NCI-H460 (cell line): ENCODE data around the gene SH2D5. TPM values are rescaled to one million over a fixed set of nuclear protein-coding genes. Genes with fewer than 3 reads are reported as not detected.

Source experiments
- DNase-seq: peaks from one replicate; pipeline ENCODE4 v3.0.0-alpha.2; 2016; ENCODE audit warnings: low read depth; ENCODE audit errors: extremely low read depth
- polyA plus RNA-seq: library from polyadenylated mRNA; depleted of rRNA; stranded (reverse); fragments of >200 nt; gene quantifications from 2 replicates; pipeline ENCODE4 v1.2.3, GENCODE V29; 2014; cell fraction: nucleus; rRNA removed
- total RNA-seq: library from RNA; depleted of rRNA; stranded (reverse); fragments of >200 nt; shearing (Covaris generic); gene quantifications from 2 replicates; pipeline ENCODE4 v1.2.3, GENCODE V29; 2014; rRNA removed

SH2D5 gene
- total RNA-seq = 0.87 and 0.92 TPM in 2 replicates
- 1.8 and 2.9 TPM in 2 replicates for polyA plus RNA-seq

DNA sequence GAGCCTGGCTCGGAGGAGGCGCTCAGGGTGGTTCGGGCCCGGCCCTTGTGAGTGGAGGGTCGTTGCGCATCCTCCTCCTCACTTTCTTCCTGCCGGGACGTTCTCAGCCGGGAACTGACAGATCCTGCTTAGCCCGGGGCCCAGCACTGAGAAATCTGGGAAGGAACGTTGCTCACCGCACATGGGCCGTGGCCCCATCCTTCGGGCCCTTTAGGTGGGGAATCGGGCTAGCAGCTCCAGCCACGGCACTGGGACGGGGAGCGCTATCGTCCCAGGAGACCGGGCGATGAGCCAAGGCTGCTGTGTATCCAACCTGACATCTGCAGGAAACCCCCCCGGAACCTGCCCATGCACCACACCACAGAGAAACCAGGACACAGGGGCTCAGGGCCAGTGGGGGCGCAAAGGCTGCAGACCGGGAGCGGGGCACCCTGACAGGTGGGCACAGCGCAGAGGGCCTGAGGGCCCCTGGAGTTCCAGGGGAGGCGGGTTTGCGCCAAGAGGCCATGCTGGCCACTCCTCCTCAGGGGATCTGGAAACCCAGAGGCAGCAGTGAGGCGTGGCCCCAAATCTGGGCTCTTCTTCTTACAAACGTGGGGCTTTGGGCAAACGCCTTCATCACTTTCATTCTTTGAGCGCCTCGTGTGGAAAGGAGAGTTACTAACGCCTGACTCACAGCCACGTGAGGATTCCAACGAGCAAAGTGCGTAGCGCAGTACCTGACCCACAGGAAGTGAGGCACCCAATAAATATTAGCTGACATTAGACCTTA, at the start of gene SH2D5:
Gene SH2D5 (minus strand): TSS at position 116 of the 772 bp plus-strand sequence. CDS start 4,659 bp downstream, outside the sequence.
- DNase-seq = peak; percentile 80

DNA sequence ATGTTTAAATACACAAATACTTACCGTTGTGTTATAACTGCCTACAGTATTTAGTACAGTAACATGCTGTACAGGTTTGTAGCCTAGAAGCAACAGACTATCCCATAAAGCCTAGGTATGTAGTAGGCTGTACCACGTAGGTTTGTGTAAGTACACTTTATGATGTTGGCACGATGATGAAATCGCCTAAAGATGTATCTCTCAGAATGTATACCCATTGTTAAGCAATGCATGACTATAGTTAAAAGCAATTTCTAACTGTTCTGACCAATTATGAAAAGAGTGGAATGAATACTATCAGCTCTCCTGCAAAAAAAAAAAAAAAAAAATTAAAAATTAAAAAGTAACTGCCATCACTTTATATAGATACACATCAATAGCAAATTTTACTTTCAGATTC, 43.2 kb upstream of the SH2D5 start:
- DNase-seq = no peak

DNA sequence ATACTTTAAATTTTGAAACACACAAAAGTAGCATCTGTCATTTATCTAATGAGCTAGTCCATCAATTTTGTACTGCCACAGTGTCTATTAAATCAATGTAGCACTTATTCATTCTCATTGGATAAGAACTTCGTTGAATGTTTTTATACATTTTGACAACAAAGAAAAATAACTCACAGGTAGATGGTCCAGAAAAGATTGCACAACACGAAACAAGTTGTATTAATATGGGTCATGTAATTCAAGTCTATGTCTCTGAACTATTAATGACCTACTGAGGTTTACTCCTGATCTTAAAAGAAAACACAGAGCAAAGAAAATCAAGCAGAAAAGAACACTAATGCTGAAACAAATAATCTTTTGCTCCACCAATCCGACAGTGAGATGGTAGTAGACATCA, 39.3 kb upstream of the SH2D5 start:
- DNase-seq = no peak

DNA sequence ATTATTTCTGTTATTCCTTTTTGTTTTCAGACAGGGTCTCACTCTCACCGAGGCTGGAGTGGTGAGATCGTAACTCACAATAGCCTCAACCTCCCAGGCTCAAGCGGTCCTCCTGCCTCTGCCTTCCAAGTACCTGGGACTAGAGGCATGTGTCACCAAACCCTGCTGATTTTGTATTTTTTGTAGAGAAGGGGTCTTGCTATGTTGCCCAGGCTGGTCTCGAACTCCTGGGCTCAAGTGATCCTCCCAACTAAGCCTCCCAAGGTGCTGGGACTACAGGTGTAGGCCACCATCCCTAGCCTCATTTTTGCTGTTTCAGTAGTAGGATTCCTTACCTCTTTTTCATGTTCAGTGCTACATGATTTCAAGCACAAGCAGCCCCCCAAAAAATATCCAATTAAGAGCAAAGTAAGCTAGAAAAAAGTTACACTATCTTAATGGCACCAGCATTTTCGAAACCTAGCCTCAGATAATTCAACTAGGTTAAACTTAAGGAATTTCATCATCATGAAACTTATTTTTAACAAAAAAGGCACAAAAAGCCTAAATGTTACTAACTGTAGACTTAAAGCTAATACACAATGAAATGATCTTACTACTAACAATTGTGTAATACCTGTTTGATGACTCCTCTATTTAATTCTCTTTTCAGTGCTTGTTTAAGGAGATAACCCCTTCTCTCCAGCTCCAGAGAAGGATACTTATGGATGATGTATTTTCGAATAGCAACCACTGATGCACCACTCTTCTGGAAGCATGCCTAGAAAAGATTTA, 38.0 kb upstream of the SH2D5 start:
- DNase-seq = no peak

DNA sequence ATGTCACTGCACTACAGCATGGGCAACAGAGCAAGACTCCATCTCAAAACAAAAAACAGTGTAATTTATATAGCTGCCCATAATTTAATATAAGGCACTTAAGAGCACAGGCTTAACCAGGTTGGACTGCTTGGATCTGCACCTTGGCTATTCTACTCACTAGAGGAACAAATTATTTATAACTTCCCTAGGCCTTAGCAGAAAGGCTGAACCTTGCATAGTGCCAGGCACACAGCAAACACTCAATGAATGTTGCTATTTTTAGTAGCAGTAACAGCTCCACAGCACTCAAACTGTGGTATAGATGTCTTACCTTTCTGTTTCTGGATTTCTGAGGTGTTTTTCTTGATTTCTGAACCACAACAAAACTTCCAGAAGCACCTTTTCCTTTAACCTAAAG, 34.8 kb upstream of the SH2D5 start:
- DNase-seq = no peak

DNA sequence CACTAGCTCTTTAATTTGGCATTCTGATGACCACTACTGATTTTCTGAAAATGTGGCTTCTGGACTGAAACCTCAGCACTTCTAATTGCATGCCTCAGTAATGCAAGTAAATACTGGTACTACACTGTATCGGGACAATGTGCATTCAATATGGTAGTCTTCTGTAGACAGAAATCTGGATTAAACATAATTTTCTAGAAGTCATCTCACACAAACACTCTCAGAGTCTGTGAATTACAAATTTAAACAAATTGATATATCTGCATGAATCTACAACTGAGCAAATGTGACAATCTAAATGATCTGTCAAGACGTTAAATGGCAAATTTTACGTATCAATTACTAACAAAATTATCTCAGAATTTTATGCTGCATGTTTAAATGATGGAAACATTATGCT, 30.9 kb upstream of the SH2D5 start:
- no peak for DNase-seq

DNA sequence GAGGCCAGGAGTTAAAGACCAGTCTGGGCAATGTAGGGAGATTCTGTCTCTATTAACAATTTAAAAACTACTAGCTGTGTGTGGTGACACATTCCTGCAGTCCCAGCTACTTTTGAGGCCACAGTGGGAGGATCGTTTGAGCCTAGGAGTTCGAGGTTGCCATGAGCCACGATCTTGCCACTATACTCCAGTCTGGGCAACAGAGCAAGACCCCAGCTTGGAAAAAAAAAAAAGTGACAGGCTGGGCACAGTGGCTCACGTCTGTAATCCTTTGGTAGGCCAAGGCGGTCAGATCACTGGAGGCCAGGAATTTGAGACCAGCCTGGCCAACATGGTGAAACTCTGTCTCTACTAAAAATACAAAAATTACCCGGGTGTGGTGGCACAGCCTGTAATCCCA, 27.8 kb upstream of the SH2D5 start:
- no peak for DNase-seq

DNA sequence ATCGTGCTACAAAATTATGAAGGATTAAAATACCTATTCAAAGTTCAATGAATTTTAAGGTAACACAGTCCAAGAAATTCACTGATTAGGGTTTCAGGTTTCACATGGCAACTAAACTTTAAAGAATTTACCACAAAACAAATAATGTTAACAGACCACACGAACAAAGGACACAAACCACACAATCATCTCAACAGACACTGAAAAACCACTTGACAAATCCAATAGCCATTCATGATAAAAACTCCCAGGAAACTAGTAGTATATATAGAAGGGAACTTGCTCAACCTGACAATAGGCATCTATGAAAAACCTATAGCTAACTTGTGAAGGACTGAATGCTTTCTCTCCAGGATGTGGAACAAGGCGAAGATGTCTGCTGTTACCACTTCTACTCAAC, 21.1 kb upstream of the SH2D5 start:
- DNase-seq = no peak

DNA sequence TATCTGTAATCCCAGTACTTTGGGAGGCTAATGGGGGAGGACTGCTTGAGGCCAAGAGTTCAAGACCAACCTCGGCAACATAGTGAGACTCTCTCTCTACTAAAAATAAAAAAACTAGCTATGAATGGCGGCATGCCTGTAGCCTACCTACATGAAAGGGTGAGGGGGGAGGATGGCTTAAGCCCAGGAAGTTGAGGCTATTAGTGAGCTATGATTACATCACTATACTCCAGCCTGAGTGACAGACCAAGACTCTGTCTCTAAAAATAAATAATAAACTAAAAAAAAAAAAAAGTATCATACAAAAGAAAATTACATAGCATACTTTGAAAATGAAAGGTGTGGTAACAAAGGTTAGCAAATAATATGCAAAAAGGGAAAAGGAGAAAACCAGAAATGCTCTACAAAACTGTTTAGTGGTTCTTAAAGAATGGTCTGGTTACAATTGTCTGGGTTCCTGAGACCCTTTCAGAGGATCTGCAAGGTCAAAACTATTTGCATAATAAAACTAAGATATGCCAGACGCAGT, 19.0 kb upstream of the SH2D5 start:
- no peak for DNase-seq

DNA sequence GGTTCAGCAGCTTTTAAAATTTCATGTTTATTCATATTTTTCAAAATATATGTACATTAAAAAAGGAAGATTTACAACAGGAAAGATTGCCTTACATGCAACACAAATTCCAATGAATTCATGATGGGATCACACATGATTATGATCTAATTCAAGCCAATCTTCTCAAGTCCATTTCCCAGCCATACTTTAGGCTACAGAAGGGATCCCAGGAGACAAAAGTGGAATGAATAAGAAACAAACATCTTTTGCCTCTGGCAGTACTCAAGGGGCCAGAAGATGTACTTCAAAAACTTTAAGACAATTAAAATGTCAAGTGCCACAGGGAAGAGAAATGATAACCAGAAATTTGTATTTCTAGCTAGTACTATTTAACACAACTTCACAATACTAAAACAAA, 10.2 kb upstream of the SH2D5 start:
- DNase-seq = no peak

DNA sequence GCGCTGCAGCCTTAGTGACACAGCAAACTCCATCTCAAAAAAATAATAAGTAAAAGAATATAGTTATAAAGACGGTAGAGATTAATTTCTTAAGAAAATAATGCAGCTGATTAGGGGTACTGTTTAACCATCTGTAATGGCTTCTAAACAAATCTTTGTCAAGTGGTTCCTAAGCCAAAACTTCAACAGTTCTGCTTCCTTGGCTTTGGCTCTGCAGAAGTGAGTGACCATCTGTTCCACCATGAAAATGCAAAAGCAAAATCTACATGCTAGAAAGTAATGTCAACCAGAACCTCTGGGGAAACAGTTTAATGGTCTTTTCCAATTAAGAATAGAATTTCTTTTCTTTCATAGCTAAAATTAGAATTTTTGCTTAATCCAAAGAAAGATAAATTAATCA, 8.3 kb upstream of the SH2D5 start:
- no peak for DNase-seq

DNA sequence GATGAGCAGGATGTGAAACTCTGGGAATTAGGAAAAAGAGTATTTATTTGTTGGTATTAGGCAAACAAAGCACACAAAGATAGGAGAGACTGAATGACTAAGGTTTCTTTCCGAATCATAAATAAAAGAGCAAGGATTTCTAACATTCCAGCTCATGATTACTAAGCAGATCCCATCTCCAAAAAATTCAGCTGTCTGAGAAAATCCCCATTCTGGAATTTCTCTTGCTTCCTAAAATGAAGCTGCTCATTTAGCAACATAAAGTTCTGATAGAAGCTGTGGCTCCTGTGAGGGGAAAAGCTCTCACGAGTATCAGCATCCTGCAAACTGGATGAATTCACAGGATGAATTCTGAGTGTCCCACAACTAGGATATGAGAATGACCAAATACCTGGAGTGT, 6.7 kb upstream of the SH2D5 start:
- DNase-seq = no peak

DNA sequence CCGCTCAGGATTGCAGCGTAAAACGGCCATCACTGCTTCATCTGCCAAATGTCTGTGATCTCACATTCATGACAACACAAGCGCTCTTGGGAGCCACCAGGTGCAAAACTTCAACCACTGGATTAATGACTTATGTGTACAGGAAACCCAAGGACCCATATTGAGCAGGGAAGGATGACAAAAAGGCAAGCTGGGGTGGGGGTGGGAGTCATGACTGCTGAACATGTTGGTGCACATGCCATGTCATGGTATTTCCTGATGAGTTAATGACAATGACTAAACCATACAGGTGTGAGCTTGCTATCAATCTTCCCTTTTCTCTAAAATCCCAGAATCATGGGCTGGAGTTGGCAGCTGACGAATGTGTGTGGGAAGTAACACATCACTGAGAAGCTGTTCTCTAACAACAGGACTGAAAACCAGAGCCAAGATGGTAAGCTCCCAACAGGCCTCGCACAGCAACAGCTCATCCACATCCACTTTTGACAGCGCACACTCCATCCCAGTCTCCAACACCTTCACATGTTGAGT, 3.1 kb upstream of the SH2D5 start:
- DNase-seq = no peak

DNA sequence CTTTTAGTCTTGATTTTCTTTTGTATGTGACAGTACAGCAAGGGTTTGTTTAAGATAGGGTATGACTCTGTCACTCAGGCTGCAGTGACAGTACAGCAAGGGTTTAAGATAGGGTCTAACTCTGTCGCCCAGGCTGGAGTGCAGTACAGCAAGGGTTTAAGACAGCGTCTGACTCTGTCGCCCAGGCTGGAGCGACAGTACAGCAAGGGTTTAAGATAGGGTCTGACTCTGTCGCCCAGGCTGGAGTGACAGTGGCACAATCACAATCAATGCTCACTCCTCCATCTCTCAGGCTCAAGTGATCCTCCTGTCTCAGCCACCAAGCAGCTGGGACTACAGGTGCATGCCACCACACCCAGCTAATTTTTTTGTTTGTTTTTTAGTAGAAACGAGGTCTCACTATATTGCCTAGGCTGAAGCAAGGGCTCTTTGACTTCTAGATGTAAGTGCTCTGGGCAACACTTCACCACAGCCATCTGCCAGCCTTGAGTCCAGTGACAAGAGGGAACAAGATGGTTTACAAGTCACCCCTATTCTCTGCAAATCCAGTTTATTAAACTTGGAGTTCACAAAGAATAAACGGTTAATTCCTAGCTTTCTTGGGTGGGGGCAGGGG, 965 bp upstream of the SH2D5 start:
- no peak for DNase-seq

DNA sequence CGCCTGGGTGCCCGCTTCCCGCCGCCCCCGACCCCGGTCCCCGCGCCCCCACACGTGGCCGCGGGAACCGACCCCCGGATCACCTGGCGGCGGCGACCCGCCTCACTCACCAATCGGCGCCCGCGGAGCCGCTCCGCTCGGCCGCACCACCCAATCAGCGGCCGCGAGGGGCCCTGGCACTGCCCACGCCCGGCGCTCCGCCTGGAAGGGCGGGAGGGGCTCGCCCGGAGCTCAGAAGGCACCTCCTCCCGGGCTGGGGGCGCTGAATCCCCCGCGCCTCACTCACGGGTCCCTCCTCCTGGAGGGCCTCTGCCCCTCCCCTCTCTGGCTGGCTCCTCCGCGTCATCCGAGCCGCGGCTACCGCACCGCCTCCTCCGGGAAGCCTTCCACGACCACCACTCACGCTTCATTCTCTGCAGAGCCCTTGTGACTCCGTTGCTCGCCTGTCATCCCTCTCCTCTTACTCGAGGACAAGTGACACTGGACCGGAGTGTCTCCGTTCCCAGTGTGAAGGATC, 374 bp downstream of the SH2D5 start:
- peak; percentile 36 for DNase-seq

DNA sequence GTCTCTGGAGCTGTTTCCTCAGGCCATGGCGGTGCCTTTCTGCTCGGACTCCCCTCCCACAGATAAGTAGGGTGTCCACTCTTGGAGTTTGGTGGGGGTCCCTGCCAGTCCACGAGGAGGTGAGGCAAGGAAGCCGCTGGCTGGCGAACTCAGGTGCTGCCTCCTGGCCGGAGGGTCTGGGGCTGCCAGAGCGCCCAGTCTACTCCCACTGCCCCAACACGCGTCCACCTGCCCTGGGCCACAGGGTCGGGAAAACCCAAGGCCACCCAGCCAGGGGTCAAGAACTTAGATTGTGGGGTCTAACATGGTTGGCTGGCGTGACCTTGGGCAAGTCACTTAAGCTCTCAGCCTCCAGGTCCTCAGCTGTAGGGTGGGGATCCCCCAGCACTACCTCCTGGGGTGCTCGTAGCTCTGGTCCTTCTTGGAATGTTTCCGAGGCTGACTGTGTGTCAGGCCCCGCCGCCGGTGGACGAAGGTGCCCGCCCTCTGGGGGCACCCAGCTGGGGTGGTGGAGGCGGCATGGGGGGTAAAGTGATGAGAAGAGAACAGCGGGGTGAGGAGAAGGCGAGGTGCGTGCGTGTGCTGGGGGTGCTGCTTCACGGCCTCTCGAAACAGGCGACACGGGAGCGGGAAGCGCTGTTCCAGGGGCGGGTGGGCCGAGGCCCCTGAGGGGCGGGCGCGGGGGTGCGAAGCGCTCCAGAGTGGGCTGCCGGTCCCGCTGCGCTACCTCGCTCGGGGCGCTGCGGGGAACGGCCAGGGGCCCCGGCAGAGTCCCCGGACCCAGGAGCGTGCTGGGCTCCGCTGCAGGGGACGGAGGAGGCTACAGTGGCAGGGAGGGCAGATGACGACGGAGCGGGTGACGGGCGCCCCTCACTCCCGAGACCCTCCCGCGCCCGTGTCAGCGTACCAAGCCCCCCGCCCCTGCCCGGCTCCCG, 1.2 kb downstream of the SH2D5 start:
- no peak for DNase-seq

DNA sequence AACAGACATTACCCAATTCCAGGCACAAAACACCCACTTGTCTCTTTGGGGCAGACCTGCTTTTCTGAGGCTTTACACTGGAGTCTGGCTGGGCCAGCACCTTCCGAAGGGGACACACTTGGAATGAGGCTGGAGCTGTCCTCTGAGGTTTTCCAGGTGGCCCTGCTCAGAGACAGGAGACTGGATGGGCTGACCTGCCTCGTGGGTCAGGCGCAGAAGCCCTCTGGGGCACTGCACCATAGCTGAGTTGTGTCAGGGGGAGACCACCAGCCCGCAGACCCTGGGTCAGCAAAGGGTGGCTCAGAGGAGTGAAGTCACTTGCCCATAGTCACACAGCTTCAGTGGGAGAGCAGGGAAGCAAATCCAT, 1.8 kb downstream of the SH2D5 start:
- no peak for DNase-seq

DNA sequence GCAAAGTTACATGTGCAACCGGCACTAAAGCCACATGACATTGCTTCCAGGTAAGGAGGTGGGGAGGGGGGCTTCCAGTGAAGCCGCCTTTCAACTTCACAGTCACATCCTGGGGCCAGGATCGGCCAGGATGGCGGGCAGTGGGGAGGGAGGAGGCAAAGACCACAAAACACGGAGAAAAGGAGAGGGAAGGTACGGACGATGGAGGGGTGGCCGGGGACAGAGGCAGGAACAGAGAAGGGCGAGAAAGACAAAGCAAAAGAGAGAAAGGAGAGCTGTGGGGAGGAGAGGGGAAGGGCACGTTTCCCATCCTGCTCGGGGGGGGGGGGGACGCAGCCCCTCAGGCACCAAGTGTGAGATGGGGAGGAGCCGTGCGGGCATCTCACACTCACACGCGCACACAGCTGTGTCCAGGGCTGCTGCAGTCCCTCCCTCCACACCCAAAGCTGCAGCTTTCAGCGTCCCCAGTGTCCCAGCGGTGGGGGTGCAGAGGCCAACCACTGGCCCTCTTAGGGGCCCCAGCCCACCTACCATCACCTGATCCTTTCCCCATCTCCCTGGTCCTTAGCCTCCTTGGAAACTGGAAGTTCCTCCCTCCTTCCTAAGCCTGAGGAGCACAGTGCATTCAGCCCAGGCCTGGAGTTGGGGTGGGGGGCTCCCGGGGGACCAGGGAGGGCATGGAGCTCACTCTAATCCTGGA, 2.4 kb downstream of the SH2D5 start:
- no peak for DNase-seq
